H1 (cell line): ENCODE results near the gene VEGFC. TPM values are rescaled to one million over a fixed set of nuclear protein-coding genes. Genes with fewer than 3 reads are reported as not detected.

ENCODE experiments used
- CTCF ChIA-PET: fragments of 300-600 bp; sonication (Branson Sonifier 250); formaldehyde crosslinking; loops from one replicate; lab custom pipeline; 2021; ENCODE audit not compliant: partially characterized antibody; lab: Charles Lee
- POLR2A ChIA-PET: fragments of 300-600 bp; sonication (Branson Sonifier 250); formaldehyde crosslinking; loops from one replicate; lab custom pipeline; 2021; ENCODE audit warnings: inconsistent platforms; ENCODE audit not compliant: partially characterized antibody; lab: Charles Lee
- DNase-seq, 2 experiments: peaks; one replicate each; pipeline versions ENCODE4 v3.0.0 to v3.0.0-alpha.2; 2010 to 2022; ENCODE audit warnings: low spot score in 2 of 2, low read depth in 1 of 2, mixed read lengths in 1 of 2
- FAIRE-seq: peaks from 2 replicates; lab custom pipeline; 2011; peaks lifted over from hg19 to GRCh38; lab: Jason Lieb, UNC
- H2AFZ ChIP-seq: 2 replicates; pipeline ENCODE4 v1.8.1; 2012; ENCODE audit warnings: low read length, inconsistent platforms
- H2AK5ac ChIP-seq: 2 replicates; pipeline ENCODE4 v1.6.1; 2013; ENCODE audit warnings: low read depth, low read length
- H2BK120ac ChIP-seq: replicated peaks from 2 replicates; pipeline ENCODE3; 2013; ENCODE audit warnings: low read depth, low read length, inconsistent platforms
- H2BK12ac ChIP-seq: 2 replicates; pipeline ENCODE4 v1.6.1; 2013; ENCODE audit warnings: low read depth, low read length
- H2BK15ac ChIP-seq: 2 replicates; pipeline ENCODE4 v1.6.1; 2013; ENCODE audit warnings: low read length
- H2BK20ac ChIP-seq: 2 replicates; pipeline ENCODE4 v1.6.1; 2013; ENCODE audit warnings: low read length
- H2BK5ac ChIP-seq: 2 replicates; pipeline ENCODE4 v1.6.1; 2013; ENCODE audit warnings: low read depth, low read length
- H3K14ac ChIP-seq: 2 replicates; pipeline ENCODE4 v1.6.1; 2013; ENCODE audit warnings: inconsistent platforms; ENCODE audit not compliant: insufficient read length
- H3K18ac ChIP-seq: 2 replicates; pipeline ENCODE4 v1.6.1; 2013; ENCODE audit warnings: low read length; ENCODE audit errors: extremely low read depth
- H3K23ac ChIP-seq: 2 replicates; pipeline ENCODE4 v1.6.1; 2013; ENCODE audit warnings: inconsistent platforms; ENCODE audit not compliant: insufficient read length
- H3K23me2 ChIP-seq: 2 replicates; pipeline ENCODE4 v1.6.1; 2013; ENCODE audit warnings: low read depth, low read length
- H3K27ac ChIP-seq: 2 replicates; pipeline ENCODE4 v1.6.1; 2011; ENCODE audit warnings: low read depth, low read length, inconsistent platforms
- H3K27me3 ChIP-seq, 4 experiments: replicated peaks in 1 of 4; 1 replicate in 1 of 4; 2 replicates in 3 of 4; pipeline versions ENCODE4 v1.6.1 to v1.8.1; 2011 to 2013; ENCODE audit warnings: low read length in 3 of 4, mild to moderate bottlenecking in 3 of 4, inconsistent platforms in 2 of 4, mixed read lengths in 2 of 4, moderate library complexity in 1 of 4; ENCODE audit not compliant: control insufficient read depth in 3 of 4, insufficient read depth in 3 of 4; ENCODE audit errors: extremely low read depth in 1 of 4
- H3K36me3 ChIP-seq, 4 experiments: 2 replicates each; pipeline versions ENCODE4 v1.6.1 to v1.8.1; 2011 to 2013; ENCODE audit warnings: mild to moderate bottlenecking in 4 of 4, low read length in 3 of 4, moderate library complexity in 2 of 4, control low read depth in 1 of 4, inconsistent platforms in 1 of 4; ENCODE audit not compliant: insufficient read depth in 4 of 4, control insufficient read depth in 2 of 4
- H3K4ac ChIP-seq: replicated peaks from 2 replicates; pipeline ENCODE3; 2013; ENCODE audit warnings: low read length, low read depth, mixed read lengths, inconsistent platforms; ENCODE audit not compliant: insufficient read length
- H3K4me1 ChIP-seq, 4 experiments: replicated peaks in 1 of 4; 1 replicate in 1 of 4; 2 replicates in 3 of 4; pipeline versions ENCODE4 v1.6.1 to v1.8.1; 2011 to 2013; ENCODE audit warnings: low read length in 3 of 4, inconsistent platforms in 2 of 4, mixed read lengths in 1 of 4; ENCODE audit not compliant: insufficient read depth in 4 of 4, control insufficient read depth in 3 of 4
- H3K4me2 ChIP-seq, 2 experiments: 2 replicates each; pipeline versions ENCODE4 v1.6.1 to v1.8.1; 2011 to 2013; ENCODE audit warnings: low read depth in 2 of 2, low read length in 2 of 2, control low read depth in 1 of 2, inconsistent platforms in 1 of 2, mild to moderate bottlenecking in 1 of 2; ENCODE audit not compliant: insufficient read depth in 1 of 2
- H3K4me3 ChIP-seq, 4 experiments: fragments of 200-600, 300-600 bp in 1 of 4; sonication (generic), shearing (Covaris generic), sonication (Bioruptor Twin) in 1 of 4; 2 replicates each; pipeline versions ENCODE4 v1.5.1 to v1.8.1; 2011 to 2016; ENCODE audit warnings: low read length in 4 of 4, low read depth in 3 of 4, control low read depth in 2 of 4, inconsistent platforms in 2 of 4, mild to moderate bottlenecking in 2 of 4, mixed read lengths in 1 of 4, moderate library complexity in 1 of 4; ENCODE audit not compliant: insufficient read depth in 2 of 4; ENCODE audit errors: extremely low read depth in 1 of 4
- H3K56ac ChIP-seq: replicated peaks from 2 replicates; pipeline ENCODE3; 2013; ENCODE audit warnings: low read depth, mild to moderate bottlenecking, mixed read lengths, low read length, inconsistent platforms; ENCODE audit not compliant: insufficient read length
- H3K79me1 ChIP-seq: 2 replicates; pipeline ENCODE4 v1.6.1; 2013; ENCODE audit warnings: low read depth, low read length, control low read depth
- H3K79me2 ChIP-seq, 2 experiments: 2 replicates each; pipeline versions ENCODE4 v1.6.1 to v1.8.1; 2012 to 2013; ENCODE audit warnings: low read length in 2 of 2, mild to moderate bottlenecking in 2 of 2, inconsistent platforms in 1 of 2; ENCODE audit not compliant: insufficient read depth in 2 of 2, control insufficient read depth in 1 of 2
- H3K9ac ChIP-seq, 4 experiments: replicated peaks in 1 of 4; 1 replicate in 1 of 4; 2 replicates in 3 of 4; pipeline versions ENCODE4 v1.6.1 to v1.8.1; 2011 to 2013; ENCODE audit warnings: low read depth in 3 of 4, low read length in 3 of 4, control low read depth in 2 of 4, mild to moderate bottlenecking in 2 of 4, moderate library complexity in 2 of 4, inconsistent platforms in 1 of 4; ENCODE audit errors: extremely low read depth in 1 of 4
- H3K9me3 ChIP-seq, 2 experiments: 2 replicates each; pipeline versions ENCODE4 v1.6.1 to v1.8.1; 2012 to 2013; ENCODE audit warnings: mild to moderate bottlenecking in 2 of 2, moderate library complexity in 2 of 2, control low read depth in 1 of 2, inconsistent platforms in 1 of 2, low read depth in 1 of 2, low read length in 1 of 2, mixed read lengths in 1 of 2; ENCODE audit not compliant: insufficient read depth in 2 of 2
- H4K20me1 ChIP-seq, 2 experiments: replicated peaks in 1 of 2; 2 replicates each; pipeline versions ENCODE3 to v1.8.1; 2011 to 2013; ENCODE audit warnings: inconsistent platforms in 2 of 2, low read length in 2 of 2, mild to moderate bottlenecking in 1 of 2; ENCODE audit not compliant: insufficient read depth in 2 of 2, control insufficient read depth in 1 of 2
- H4K5ac ChIP-seq: 2 replicates; pipeline ENCODE4 v1.6.1; 2013; ENCODE audit warnings: low read length, low read depth, mixed read lengths, inconsistent platforms; ENCODE audit not compliant: insufficient read length
- H4K8ac ChIP-seq: 2 replicates; pipeline ENCODE4 v1.8.0; 2013; ENCODE audit warnings: mild to moderate bottlenecking, moderate library complexity, low read length, inconsistent platforms; ENCODE audit not compliant: insufficient read depth; ENCODE audit errors: extremely low read depth
- H4K91ac ChIP-seq: replicated peaks from 2 replicates; pipeline ENCODE3; 2013; ENCODE audit warnings: low read length, mixed read lengths, inconsistent platforms; ENCODE audit not compliant: insufficient read length
- ATF2 ChIP-seq: IDR thresholded peaks from 2 replicates; pipeline ENCODE4 v1.6.1; 2012; ENCODE audit warnings: low read length, inconsistent platforms
- CBX5 ChIP-seq: fragments of 300-800, 300-1000 bp; sonication (generic); IDR thresholded peaks from 2 replicates; pipeline ENCODE4 v1.7.1; 2016; ENCODE audit warnings: antibody characterized with exemption, low read length, low read depth
- CBX8 ChIP-seq: fragments of 300-800, 300-1000 bp; sonication (generic); IDR thresholded peaks from 2 replicates; pipeline ENCODE4 v1.7.1; 2016; ENCODE audit warnings: low read depth, low read length, borderline replicate concordance
- CREB1 ChIP-seq: IDR thresholded peaks from 2 replicates; pipeline ENCODE4 v1.6.1; 2012; ENCODE audit warnings: inconsistent platforms
- CTBP2 ChIP-seq: IDR thresholded peaks from 2 replicates; pipeline ENCODE4 v1.7.0; 2011; ENCODE audit warnings: borderline replicate concordance, mild to moderate bottlenecking, moderate library complexity, mixed read lengths, low read length; ENCODE audit not compliant: insufficient read depth, insufficient read length
- FOSL1 ChIP-seq: IDR thresholded peaks from 2 replicates; pipeline ENCODE4 v1.6.1; 2011; ENCODE audit warnings: mild to moderate bottlenecking, low read depth, low read length, moderate library complexity; ENCODE audit not compliant: insufficient read depth
- GTF2F1 ChIP-seq: IDR thresholded peaks from 2 replicates; pipeline ENCODE4 v1.6.1; 2012; ENCODE audit warnings: low read depth, low read length, improper control_type of control experiment, borderline replicate concordance
- NANOG ChIP-seq: IDR thresholded peaks from 2 replicates; pipeline ENCODE4 v1.6.1; 2011; ENCODE audit warnings: low read length, low read depth, mild to moderate bottlenecking, inconsistent platforms; ENCODE audit not compliant: insufficient read depth, poor library complexity, severe bottlenecking
- NRF1 ChIP-seq: IDR thresholded peaks from 2 replicates; pipeline ENCODE4 v1.6.1; 2011; ENCODE audit warnings: mild to moderate bottlenecking, low read depth, low read length, improper control_type of control experiment
- POLR2A ChIP-seq, 2 experiments: IDR thresholded peaks; 1 replicate in 1 of 2; 2 replicates in 1 of 2; pipeline ENCODE4 v1.6.1; 2011; ENCODE audit warnings: low read depth in 2 of 2, low read length in 2 of 2, mild to moderate bottlenecking in 2 of 2; ENCODE audit errors: control extremely low read depth in 1 of 2
- SP4 ChIP-seq: IDR thresholded peaks from 2 replicates; pipeline ENCODE4 v1.6.1; 2012; ENCODE audit warnings: low read length, inconsistent platforms
- SUZ12 ChIP-seq: fragments of 200-600 bp; sonication (generic); IDR thresholded peaks from 2 replicates; pipeline ENCODE4 v1.6.1; 2012; ENCODE audit warnings: mild to moderate bottlenecking, inconsistent platforms, low read length, moderate library complexity, mixed read lengths
- TEAD4 ChIP-seq: IDR thresholded peaks from 2 replicates; pipeline ENCODE4 v1.6.1; 2012; ENCODE audit warnings: low read depth, low read length, inconsistent platforms, mixed read lengths
- ZNF274 ChIP-seq: IDR thresholded peaks from 2 replicates; pipeline ENCODE4 v1.7.0; 2012; ENCODE audit warnings: low read length, borderline replicate concordance; ENCODE audit errors: extremely low read depth
- WGBS, 2 experiments: shearing (Covaris generic) in 1 of 2; methylation state at CpG; one replicate each; pipeline versions ENCODE4 v1.1.6 to v1.1.7; 2013 to 2015; ENCODE audit warnings: low lambda C conversion rate in 2 of 2, mixed read lengths in 2 of 2, inconsistent platforms in 1 of 2, low coverage in 1 of 2, missing lambda C conversion rate in 1 of 2; ENCODE audit not compliant: insufficient replicate concordance in 2 of 2, insufficient coverage in 1 of 2, insufficient read length in 1 of 2; ENCODE audit errors: extremely low coverage in 1 of 2, missing lambda C conversion rate in 1 of 2; 5-methylcytosine and 5-hydroxymethylcytosine counted together
- polyA plus RNA-seq, 7 experiments: library from polyadenylated mRNA; depleted of rRNA in 3 of 7; stranded (reverse) in 5 of 7; unstranded in 2 of 7; fragments of >200 nt in 5 of 7; fragments of 200-250 nt in 2 of 7; gene quantifications; 1 replicate in 5 of 7; 2 replicates in 1 of 7; 4 replicates in 1 of 7; pipeline versions ENCODE4 v1.2.1 to v1.2.3, GENCODE V29; 2011 to 2013; ENCODE audit warnings: missing spikeins in 2 of 7, mixed read lengths in 2 of 7
- total RNA-seq: library from RNA; stranded (reverse); fragmentation: NEBNext Ultra II Directional; extraction: Animal tissue kit (Norgen Biotek cat#: 25700); gene quantifications from 2 replicates; pipeline ENCODE4 v1.2.1, GENCODE V29; 2021

The VEGFC gene
- total and polyA plus RNA-seq, 2 of the 8 experiments (the other 6 are each of a cell fraction or from before 2014, with no cell fraction given) = 0.53 to 1.4 TPM

- no peak overlapping the region for H4K5ac ChIP-seq
- CTCF ChIA-PET = interaction anchor here (0.7 to 1.9 kb wide), 2 partner anchors 11 to 146 kb away, joined by 3 to 5 read pairs; no protein-coding TSS in a partner anchor
- H2BK15ac ChIP-seq = no peak overlapping the region
- FAIRE-seq (no peak), DNase-seq (no peak)
- H2BK5ac ChIP-seq = no peak overlapping the region
- no peaks in the 10 kb centered on the region for H4K20me1 ChIP-seq
- H3K23ac ChIP-seq = no peak overlapping the region
- no peaks in the 10 kb centered on the region for H3K36me3 ChIP-seq
- H2AK5ac ChIP-seq = no peak overlapping the region
- no peak overlapping the region for H3K4me2 ChIP-seq
- no peak for TF ChIP-seq ZNF274
- no peak for TF ChIP-seq ATF2
- TF ChIP-seq NRF1 = no peak
- TF ChIP-seq CTBP2 = no peak
- TF ChIP-seq CBX8 = no peak
- TF ChIP-seq SUZ12 = no peak
- TF ChIP-seq FOSL1 = no peak
- no peak for TF ChIP-seq CREB1
- TF ChIP-seq SP4 = no peak
- TF ChIP-seq CBX5 = no peak
- TF ChIP-seq GTF2F1 = no peak
- no peak for TF ChIP-seq TEAD4
- no peak for TF ChIP-seq NANOG
- TF ChIP-seq POLR2A (IDR thresholded peaks at IDR 0.05; ENCODE audit: control extremely low read depth in 1 of 2, low read depth in 2 of 2, low read length in 2 of 2) = no peak
- TF ChIP-seq, all 59 proteins: peak for 0
- POLR2A ChIA-PET = no interaction called here
- Histone ChIP-seq H3K79me1 (no peaks in the 10 kb centered on the region), H4K8ac (no peak overlapping the region), H3K4me3 (no peak overlapping the region), H2BK20ac (no peak overlapping the region), H3K14ac (no peak overlapping the region), H3K9me3 (no peaks in the 10 kb centered on the region), H3K18ac (no peak overlapping the region), H3K79me2 (no peaks in the 10 kb centered on the region), H3K4ac (no peak overlapping the region), H3K23me2 (no peaks in the 10 kb centered on the region), H3K27me3 (no peaks in the 10 kb centered on the region), H2BK12ac (no peak overlapping the region), H2BK120ac (no peak overlapping the region), H2AFZ (no peak overlapping the region), H3K56ac (no peak overlapping the region), H4K91ac (no peak overlapping the region), H3K9ac (no peak overlapping the region), H3K27ac (no peak overlapping the region), H3K4me1 (no peaks in the 10 kb centered on the region)
- WGBS, 2 experiments = 93% methylated on average over 4 of the region's 4 CpGs; no CpG with 5 or more reads in 1 of the 2 experiments
Observed at GRCh38 chr4:176664964-176665363, 127.8 kb downstream of the VEGFC start.
